NCI-H1105 (cell line): ENCODE measurements around the gene RSPH10B2.
"Not testable (repeated sequence)": the region's sequence is repeated elsewhere in the genome, so short reads cannot be mapped to it uniquely, and the experiment has no call there.

Source experiments
- DNase-seq: peaks from one replicate; lab custom pipeline; 2025; lab: John Stamatoyannopoulos, UW

RSPH10B2 gene

GRCh38 chr7:6753964-6754363, at the start of gene RSPH10B2:
Gene RSPH10B2 (plus strand): TSS chr7:6754103. CDS start chr7:6757678, 3,575 bp downstream.
- not testable (repeated sequence) for DNase-seq

DNA sequence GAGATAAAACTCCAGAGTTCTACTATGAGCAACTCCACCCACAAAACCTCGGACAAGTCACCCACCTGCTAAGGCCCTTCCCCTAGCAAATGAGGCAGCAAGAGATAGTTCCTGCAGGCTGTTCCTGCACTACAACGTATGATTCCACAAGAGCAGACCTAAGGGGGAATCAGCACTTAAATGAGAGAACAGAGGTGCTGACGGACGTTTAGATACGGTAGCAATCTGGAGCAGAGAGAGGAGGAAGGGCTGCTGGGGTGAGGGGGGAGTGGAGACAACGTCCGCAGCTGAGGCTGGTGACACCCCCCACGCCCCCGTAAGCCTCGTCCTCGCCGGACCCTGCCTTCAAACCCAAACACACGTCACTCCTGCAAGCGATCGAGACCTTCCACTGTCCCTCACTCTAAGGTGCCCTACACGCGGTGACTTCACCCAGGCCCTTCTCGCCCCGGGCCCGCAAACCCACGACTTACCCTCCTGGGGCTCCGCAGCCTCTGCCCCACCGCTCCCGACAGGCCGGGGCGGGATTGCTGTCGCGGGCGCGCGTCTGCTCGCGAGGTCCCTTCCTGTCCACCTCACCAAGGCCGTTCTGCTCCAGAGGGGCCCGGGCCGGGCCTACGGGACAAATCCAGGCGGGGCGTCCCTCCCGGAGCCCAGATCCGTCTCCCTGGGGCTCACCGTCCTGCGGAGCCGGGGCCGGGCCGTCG, 47.8 kb upstream of the RSPH10B2 start:
- DNase-seq, result no peak

- peak; percentile 90 for DNase-seq
Measured at GRCh38 chr7:6706666-6707407, 47.1 kb upstream of the RSPH10B2 start, which contains the start of gene ZNF12. Gene ZNF12 (minus strand): TSS chr7:6706947. CDS start chr7:6705173, 1,774 bp downstream.

DNA sequence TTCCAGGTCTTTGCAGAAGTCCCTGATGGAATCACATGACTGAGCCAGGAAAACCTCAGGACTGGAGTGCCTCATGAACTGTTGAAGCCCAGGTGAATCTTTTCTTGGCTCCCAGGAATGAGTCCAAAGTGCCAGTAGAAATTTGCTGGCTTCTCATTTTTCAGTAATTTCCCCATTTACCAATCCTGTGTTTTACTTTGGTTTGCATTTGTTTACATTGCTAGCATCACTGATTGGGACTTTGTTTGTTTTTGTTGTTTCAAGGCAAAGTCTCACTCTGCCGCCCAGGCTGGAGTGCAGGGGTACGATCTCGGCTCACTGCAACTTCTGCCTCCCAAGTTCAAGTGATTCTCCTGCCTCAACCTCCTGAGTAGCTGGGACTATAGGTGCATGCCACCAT, 45.6 kb upstream of the RSPH10B2 start:
- no peak for DNase-seq

DNA sequence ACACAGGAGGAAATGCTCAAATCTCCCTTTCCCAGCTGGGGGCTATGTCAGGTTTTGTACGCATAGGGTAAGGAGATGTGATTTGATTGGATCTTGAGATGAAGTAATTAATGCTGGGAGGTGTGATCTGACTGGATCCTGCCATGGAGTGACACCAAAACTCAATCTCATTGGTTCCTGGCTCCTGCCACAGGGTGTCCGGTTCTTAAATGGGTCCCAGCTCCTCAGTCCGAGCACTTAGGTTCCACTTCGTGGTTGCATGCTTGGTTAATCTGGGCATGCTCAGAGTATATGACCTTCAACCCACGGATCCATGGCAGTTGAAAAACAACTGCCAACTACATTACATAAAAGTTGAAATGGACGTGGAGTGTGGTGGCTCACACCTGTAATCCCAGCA, 44.1 kb upstream of the RSPH10B2 start:
- DNase-seq, result no peak

GRCh38 chr7:6714360-6714759, 39.5 kb upstream of the RSPH10B2 start:
- no peak for DNase-seq

DNA sequence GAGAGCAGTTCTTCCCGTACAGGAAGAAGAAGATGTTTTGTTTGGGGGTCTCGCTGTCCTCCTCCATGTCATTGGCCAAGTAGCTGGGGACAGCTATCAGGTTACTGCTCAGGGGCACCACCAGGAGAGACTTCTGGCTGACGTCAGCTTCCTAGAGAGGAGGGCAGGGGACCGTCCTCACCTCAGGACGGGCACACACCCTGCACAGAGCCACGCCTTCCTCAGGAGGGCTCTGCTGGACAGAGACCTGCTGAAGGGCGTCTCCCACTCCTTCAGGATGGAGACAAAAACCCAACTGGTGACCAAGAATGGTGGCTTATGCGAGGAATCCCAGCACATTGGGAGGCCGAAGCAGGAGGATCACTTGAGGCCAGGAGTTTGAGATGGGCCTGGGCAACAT, 38.0 kb upstream of the RSPH10B2 start:
- not testable (repeated sequence) for DNase-seq

- no peak for DNase-seq
Measured at GRCh38 chr7:6718124-6718523, 35.8 kb upstream of the RSPH10B2 start.

GRCh38 chr7:6724351-6724750, 29.6 kb upstream of the RSPH10B2 start:
- not testable (repeated sequence) for DNase-seq

GRCh38 chr7:6725003-6725402, 28.9 kb upstream of the RSPH10B2 start:
- DNase-seq, result no peak

DNA sequence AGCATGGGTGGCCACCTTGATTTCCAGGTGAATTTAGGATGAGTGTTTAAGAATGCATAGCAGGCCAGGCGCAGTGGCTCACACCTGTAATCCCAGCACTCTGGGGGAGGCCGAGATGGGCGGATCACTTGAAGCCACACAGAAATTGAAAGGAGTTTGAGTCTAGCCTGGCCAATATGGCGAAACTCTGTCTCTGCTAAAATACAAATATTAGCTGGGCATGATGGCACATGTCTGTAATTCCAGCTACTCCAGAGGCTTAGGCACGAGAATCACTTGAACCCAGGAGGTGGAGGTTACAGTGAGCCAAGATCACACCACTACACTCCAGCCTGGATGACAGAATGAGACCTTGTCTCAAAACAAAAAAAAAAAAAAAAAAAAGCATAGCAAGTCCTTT, 27.6 kb upstream of the RSPH10B2 start:
- DNase-seq, result not testable (repeated sequence)

- DNase-seq, result no peak
Measured at GRCh38 chr7:6727663-6728062, 26.2 kb upstream of the RSPH10B2 start.

DNA sequence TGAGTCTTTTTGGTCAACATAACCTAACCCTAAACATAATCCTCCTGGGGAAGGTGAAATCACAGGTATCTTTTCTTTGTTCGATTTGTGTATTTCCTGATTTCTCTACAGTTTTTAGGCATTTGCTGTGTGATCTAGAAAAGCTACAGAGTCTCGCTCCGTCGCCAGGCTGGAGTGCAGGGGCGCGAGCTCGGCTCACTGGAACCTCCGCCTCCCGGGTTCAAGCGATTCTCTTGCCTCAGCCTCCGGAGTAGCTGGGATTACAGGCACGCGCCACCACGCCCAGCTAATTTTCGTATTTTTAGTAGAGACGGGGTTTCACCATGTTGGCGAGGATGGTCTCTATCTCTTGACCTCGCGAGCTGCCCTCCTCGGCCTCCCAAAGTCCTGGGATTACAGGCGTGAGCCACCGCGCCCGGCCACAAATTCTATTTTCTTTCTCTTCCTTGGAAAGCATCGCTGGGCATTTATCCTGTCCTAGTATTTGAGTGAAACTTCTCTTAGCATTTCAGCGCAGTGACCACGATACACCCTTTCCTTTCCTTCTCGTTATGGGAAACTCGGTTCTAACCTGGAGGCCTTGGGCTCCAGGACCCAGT, 24.9 kb upstream of the RSPH10B2 start:
- DNase-seq, result not testable (repeated sequence)

DNA sequence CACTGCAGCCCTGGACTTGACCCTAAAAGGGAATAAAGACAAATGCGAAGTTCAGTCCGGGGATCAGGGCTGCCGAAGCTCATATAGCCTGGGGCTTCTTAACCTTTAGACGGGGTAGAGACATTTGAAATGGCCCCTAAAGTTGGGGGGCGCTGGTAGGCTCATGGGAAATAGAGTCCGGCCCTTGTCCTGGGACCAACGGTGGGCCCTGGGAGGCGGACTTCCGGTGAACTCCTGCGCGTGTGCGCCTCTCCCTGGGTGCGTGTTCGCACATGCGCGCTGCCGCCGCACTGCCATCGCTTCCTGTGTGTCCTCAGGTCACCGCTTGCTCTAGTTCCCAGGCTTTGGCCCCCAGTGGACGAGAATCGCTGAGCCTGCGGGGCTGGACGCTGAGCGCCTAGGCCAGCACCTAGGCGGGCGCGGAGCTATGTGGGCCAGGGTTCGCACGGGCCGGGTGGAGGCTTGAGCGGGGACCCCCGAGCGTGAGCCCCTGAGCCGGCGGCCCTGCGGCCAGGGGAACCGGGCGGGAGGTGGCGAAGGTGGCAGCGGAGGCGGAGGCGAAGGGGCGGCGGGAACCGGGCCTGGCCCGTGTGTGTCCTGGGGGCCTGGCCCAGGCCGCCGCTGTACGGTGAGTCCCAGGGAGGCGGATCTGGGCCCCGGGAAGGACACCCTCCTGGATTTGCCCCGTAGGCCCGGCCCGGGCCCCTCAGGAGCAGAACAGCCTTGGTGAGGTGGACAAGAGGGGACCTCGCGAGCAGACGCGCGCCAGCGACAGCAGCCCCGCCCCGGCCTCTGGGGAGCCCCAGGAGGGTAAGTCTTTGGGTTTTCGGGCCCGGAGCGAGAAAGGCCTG, 24.2 kb upstream of the RSPH10B2 start:
- peak; percentile 75 for DNase-seq

- DNase-seq, result no peak
Measured at GRCh38 chr7:6730343-6730633, 23.6 kb upstream of the RSPH10B2 start.

- not testable (repeated sequence) for DNase-seq
Measured at GRCh38 chr7:6738415-6738814, 15.5 kb upstream of the RSPH10B2 start.

- DNase-seq, result not testable (repeated sequence)
Measured at GRCh38 chr7:6744410-6745100, 9.3 kb upstream of the RSPH10B2 start.

DNA sequence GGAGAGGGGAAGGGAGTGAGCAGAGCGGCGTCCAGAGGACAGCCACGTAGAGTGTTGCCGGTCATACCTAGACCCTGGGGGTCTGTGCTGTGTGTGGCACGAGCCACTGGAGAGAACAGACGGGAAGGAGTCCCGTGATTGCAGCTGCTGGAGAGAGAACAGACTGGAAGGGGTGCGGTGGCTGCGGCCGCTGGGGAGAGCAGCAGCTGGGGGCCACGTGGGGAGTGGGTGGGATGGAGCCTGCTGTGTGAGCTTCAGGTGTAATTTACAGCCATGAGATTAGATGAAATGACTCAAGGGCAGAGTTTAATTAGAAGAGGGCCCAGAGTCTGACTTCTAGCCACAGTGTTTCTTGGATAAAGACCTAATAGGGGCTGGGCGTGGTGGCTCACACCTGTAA, 4.6 kb upstream of the RSPH10B2 start:
- DNase-seq, result not testable (repeated sequence)

- not testable (repeated sequence) for DNase-seq
Measured at GRCh38 chr7:6750173-6750572, 3.7 kb upstream of the RSPH10B2 start.

DNA sequence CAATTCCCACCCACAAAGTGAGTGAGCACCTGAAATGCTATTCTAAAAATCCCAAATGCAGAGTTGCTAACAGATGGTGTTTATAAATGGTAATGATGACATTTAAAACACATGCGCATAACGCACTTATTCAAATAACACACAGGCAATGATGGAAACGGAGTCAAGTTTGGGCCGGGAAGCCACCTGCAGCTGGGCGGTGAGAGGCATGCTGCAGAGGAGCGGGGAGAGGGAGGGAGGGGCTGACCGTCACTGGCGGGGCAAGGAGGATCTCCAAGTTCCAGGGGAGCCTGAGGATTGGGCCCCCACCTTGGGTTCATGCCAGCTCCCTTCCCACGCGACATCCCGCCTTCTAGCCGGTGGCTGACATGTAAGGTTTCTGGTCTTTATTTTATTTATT, 7.3 kb downstream of the RSPH10B2 start:
- DNase-seq, result not testable (repeated sequence)

- not testable (repeated sequence) for DNase-seq
Measured at GRCh38 chr7:6781581-6781980, 27.7 kb downstream of the RSPH10B2 start.
